Stimulated activated CD8-positive, alpha-beta memory T cell treated with anti-CD3 and anti-CD28 coated beads, Interleukin-7, amount 100 ng/mL, for 1 hour (primary cell): ENCODE data around the gene CLEC11A.
"Not testable (repeated sequence)": the region's sequence is repeated elsewhere in the genome, so short reads cannot be mapped to it uniquely, and the experiment has no call there.

Experiments
- DNase-seq, 2 donors: peaks; one replicate each; pipeline ENCODE4 v3.0.0-alpha.2; 2020; ENCODE audit warnings: low read depth in 2 of 2

Gene CLEC11A

GRCh38 chr19:50756244-50756643 is 33.1 kb downstream of the CLEC11A start:
- DNase-seq: not testable (repeated sequence)

GRCh38 chr19:50757624-50758023 is 34.5 kb downstream of the CLEC11A start:
- DNase-seq: not testable (repeated sequence)

- not testable (repeated sequence) for DNase-seq
These were observed 35.9 kb downstream of the CLEC11A start for GRCh38 chr19:50759076-50759475.

- DNase-seq: no peak
These were observed 36.7 kb downstream of the CLEC11A start for GRCh38 chr19:50759886-50760285.

- not testable (repeated sequence) for DNase-seq
These were observed 38.3 kb downstream of the CLEC11A start for GRCh38 chr19:50761501-50761900.

GRCh38 chr19:50763521-50763920 is 40.4 kb downstream of the CLEC11A start:
- not testable (repeated sequence) for DNase-seq

- DNase-seq: no peak
These were observed 41.2 kb downstream of the CLEC11A start for GRCh38 chr19:50764409-50764808.

- not testable (repeated sequence) for DNase-seq
These were observed 43.6 kb downstream of the CLEC11A start for GRCh38 chr19:50766746-50767145.

- DNase-seq: not testable (repeated sequence)
These were observed 44.1 kb downstream of the CLEC11A start for GRCh38 chr19:50767263-50767662.

- DNase-seq: no peak
These were observed 45.1 kb downstream of the CLEC11A start for GRCh38 chr19:50768277-50768676.

- DNase-seq: not testable (repeated sequence)
These were observed 47.0 kb downstream of the CLEC11A start, which contains the start of gene GPR32 for GRCh38 chr19:50770164-50770563. Gene GPR32 (plus strand): TSS chr19:50770464. CDS start chr19:50770601, 137 bp downstream.

- DNase-seq: no peak
These were observed 47.7 kb downstream of the CLEC11A start for GRCh38 chr19:50770888-50771287.

GRCh38 chr19:50772476-50772875 is 49.3 kb downstream of the CLEC11A start:
- no peak for DNase-seq

- DNase-seq: not testable (repeated sequence)
These were observed 49.7 kb downstream of the CLEC11A start for GRCh38 chr19:50772912-50773311.

- DNase-seq: not testable (repeated sequence)
These were observed 50.3 kb downstream of the CLEC11A start for GRCh38 chr19:50773454-50773853.
